K562 (cell line): ENCODE results near the gene ZFP36. TPM values are rescaled to one million over a fixed set of nuclear protein-coding genes. Genes with fewer than 3 reads are reported as not detected.
A peak's percentile ranks its signal among the peaks of the same experiment; 100 is the strongest.

ENCODE experiments used
- BHLHE40 ChIP-seq: IDR thresholded peaks from 2 replicates; pipeline ENCODE4 v1.6.1; 2011; ENCODE audit warnings: low read length, improper control_type of control experiment
- DIDO1 ChIP-seq: fragments of 450-650 bp; IDR thresholded peaks from 2 replicates; pipeline ENCODE4 v1.6.1; 2016; ENCODE audit warnings: low read depth, missing biosample characterization, missing genetic modification characterization
- DMBX1 ChIP-seq: fragments of 250-450 bp; sonication (Bioruptor Pico); IDR thresholded peaks from 2 replicates; pipeline ENCODE4 v1.8.0; 2022; ENCODE audit warnings: inconsistent platforms, mild to moderate bottlenecking, moderate library complexity, borderline replicate concordance
- EGR1 ChIP-seq: fragments of 450-650 bp; conservative IDR thresholded peaks from 2 replicates; pipeline ENCODE4 v1.6.1; 2017; ENCODE audit warnings: mild to moderate bottlenecking
- GABPB1 ChIP-seq: sonication (generic); formaldehyde crosslinking; IDR thresholded peaks from 2 replicates; pipeline ENCODE4 v1.8.0; 2022; ENCODE audit warnings: mild to moderate bottlenecking, missing genetic modification reagents
- HNRNPH1 ChIP-seq: fragments of 200-400 bp; formaldehyde crosslinking; optimal IDR thresholded peaks from 2 replicates; pipeline ENCODE3; 2017; ENCODE audit warnings: low read depth, mild to moderate bottlenecking, low read length, moderate library complexity
- JUN ChIP-seq, 2 experiments: sonication (generic) in 1 of 2; formaldehyde crosslinking in 1 of 2; IDR thresholded peaks; 2 replicates each; pipeline versions ENCODE4 v1.6.1 to v1.8.0; 2012 to 2022; ENCODE audit warnings: borderline replicate concordance in 2 of 2, mild to moderate bottlenecking in 2 of 2, improper control_type of control experiment in 1 of 2, low read depth in 1 of 2, low read length in 1 of 2, missing genetic modification reagents in 1 of 2
- KLF1 ChIP-seq: fragments of 450-650 bp; IDR thresholded peaks from 2 replicates; pipeline ENCODE4 v1.6.1; 2016; ENCODE audit warnings: missing genetic modification characterization, missing compliant biosample characterization
- NFIX ChIP-seq: fragments of 250-450 bp; sonication (Bioruptor Pico); IDR thresholded peaks from 2 replicates; pipeline ENCODE4 v1.4.0; 2020; ENCODE audit warnings: low read depth, mild to moderate bottlenecking, moderate library complexity
- RNF2 ChIP-seq: sonication (generic); IDR thresholded peaks from 2 replicates; pipeline ENCODE4 v1.6.1; 2016
- SMC3 ChIP-seq: conservative IDR thresholded peaks from 2 replicates; pipeline ENCODE4 v1.6.1; 2011; ENCODE audit warnings: low read depth, low read length, improper control_type of control experiment; ENCODE audit not compliant: insufficient read depth
- SRF ChIP-seq, 2 experiments: fragments of 250-450, 450-650 bp in 1 of 2; sonication (Bioruptor Pico) in 1 of 2; sonication (generic) in 1 of 2; formaldehyde crosslinking; IDR thresholded peaks; 2 replicates each; pipeline versions ENCODE4 v1.5.0 to v1.5.1; 2020 to 2022; ENCODE audit warnings: mild to moderate bottlenecking in 1 of 2, missing genetic modification reagents in 1 of 2
- TRIM28 ChIP-seq: fragments of 450-650 bp; IDR thresholded peaks from 2 replicates; pipeline ENCODE4 v1.6.1; 2017
- ZNF23 ChIP-seq: fragments of 250-450 bp; sonication (Bioruptor Pico); IDR thresholded peaks from 2 replicates; pipeline ENCODE4 v1.4.0; 2020; ENCODE audit warnings: mild to moderate bottlenecking
- ZNF384 ChIP-seq: IDR thresholded peaks from 2 replicates; pipeline ENCODE4 v1.6.1; 2012; ENCODE audit warnings: low read depth, low read length, improper control_type of control experiment
- ZNF707 ChIP-seq: fragments of 250-450 bp; sonication (Bioruptor Pico); conservative IDR thresholded peaks from 2 replicates; pipeline ENCODE4 v1.8.0; 2022; ENCODE audit warnings: inconsistent platforms, mild to moderate bottlenecking, moderate library complexity
- polyA plus RNA-seq, 8 experiments: library from polyadenylated mRNA; depleted of rRNA in 4 of 8; stranded (reverse) in 5 of 8; unstranded in 3 of 8; fragments of >200 nt; fragmentation: Nextera tagmentation in 2 of 8; fragmentation: Illumina TruSeq in 1 of 8; extraction: Ambion mirVana in 2 of 8; extraction: Trizol in 1 of 8; gene quantifications; 2 replicates each; pipeline versions ENCODE4 v1.2.1 to v1.2.3, GENCODE V29; 2011 to 2014; ENCODE audit warnings: inconsistent platforms in 1 of 8, missing spikeins in 1 of 8
- total RNA-seq, 7 experiments: library from RNA; depleted of rRNA in 6 of 7; stranded (reverse); fragments of >200 nt in 6 of 7; fragmentation: Illumina TruSeq in 2 of 7; extraction: Trizol in 2 of 7; gene quantifications; 2 replicates each; pipeline versions ENCODE4 v1.2.1 to v1.2.3, GENCODE V29; 2011 to 2021; ENCODE audit warnings: low replicate concordance in 1 of 7
- TF ChIP-seq, protein P1 (sequence below): fragments of 200-400 bp; formaldehyde crosslinking; IDR thresholded peaks from 2 replicates; pipeline ENCODE4 v1.6.1; 2017; ENCODE audit warnings: mild to moderate bottlenecking, low read depth, low read length, moderate library complexity
- TF ChIP-seq, protein P2 (sequence below): IDR thresholded peaks from 2 replicates; pipeline ENCODE4 v1.6.1; 2014; ENCODE audit warnings: antibody characterized with exemption
- TF ChIP-seq, protein P3 (sequence below): sonication (generic); formaldehyde crosslinking; IDR thresholded peaks from 2 replicates; pipeline ENCODE4 v1.8.1; 2023; ENCODE audit warnings: mild to moderate bottlenecking, missing genetic modification reagents
- TF ChIP-seq, protein P4 (sequence below): fragments of 450-650 bp; IDR thresholded peaks from 2 replicates; pipeline ENCODE4 v1.7.0; 2016; ENCODE audit warnings: borderline replicate concordance

ZFP36 gene
- total and polyA plus RNA-seq, 9 of the 15 experiments (the other 6 are each of a cell fraction or from before 2014, with no cell fraction given), result 1.0 to 20.1 (median 3.5) TPM

DNA sequence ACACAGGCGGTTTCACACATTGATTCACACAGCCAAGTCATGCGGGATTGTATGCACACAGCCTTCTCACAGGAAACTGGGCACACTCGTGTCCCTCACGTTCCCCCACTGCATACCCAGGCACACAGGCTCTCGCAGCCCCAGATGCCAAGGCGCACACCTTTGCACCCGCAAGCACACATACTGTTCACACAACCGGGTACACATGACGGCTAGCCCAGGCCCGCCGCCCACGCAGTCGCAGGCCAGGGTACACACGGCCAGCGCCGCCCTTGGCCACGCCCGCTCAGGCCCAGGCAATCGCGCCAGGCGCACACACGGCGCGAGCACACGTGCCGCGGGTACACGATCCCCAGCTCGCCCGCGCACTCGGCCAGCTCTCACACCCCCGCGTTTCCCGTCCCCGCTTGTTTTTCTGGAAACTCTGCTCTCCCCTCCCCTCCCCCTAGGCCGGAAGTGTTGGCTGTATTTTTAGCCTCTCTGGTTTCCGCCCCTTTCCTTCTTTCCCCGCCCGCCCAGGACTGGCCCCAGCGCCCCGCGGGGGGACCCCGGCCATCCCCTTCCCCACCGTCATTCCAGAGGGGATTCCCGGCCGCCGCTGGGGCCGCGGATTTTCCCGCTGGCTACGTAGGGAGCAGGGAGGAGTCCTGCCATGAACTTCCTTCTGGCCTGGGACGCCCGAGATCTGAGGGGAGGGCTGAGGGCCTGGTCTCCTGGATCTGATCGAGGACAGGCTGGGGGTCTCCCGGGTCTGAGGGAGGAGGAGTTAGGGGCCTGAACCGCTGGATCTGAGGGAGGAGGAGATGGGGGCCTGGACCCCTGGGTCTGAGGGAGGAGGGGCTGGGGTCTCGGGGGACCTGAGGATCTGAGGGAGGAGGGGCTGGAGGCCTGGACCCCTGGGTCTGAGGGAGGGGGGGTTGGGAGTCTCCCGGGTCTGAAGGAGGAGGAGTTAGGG, 4.0 kb upstream of the ZFP36 start (continued):
- TF ChIP-seq, protein P1, sequence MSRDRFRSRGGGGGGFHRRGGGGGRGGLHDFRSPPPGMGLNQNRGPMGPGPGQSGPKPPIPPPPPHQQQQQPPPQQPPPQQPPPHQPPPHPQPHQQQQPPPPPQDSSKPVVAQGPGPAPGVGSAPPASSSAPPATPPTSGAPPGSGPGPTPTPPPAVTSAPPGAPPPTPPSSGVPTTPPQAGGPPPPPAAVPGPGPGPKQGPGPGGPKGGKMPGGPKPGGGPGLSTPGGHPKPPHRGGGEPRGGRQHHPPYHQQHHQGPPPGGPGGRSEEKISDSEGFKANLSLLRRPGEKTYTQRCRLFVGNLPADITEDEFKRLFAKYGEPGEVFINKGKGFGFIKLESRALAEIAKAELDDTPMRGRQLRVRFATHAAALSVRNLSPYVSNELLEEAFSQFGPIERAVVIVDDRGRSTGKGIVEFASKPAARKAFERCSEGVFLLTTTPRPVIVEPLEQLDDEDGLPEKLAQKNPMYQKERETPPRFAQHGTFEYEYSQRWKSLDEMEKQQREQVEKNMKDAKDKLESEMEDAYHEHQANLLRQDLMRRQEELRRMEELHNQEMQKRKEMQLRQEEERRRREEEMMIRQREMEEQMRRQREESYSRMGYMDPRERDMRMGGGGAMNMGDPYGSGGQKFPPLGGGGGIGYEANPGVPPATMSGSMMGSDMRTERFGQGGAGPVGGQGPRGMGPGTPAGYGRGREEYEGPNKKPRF, result no peak
- peak; percentile 98 for TF ChIP-seq BHLHE40
- TF ChIP-seq RNF2, result peak; percentile 91
- peak; percentile 100 for TF ChIP-seq EGR1
- peak; percentile 39; the same call in 1 of the 2 replicates for TF ChIP-seq JUN (IDR thresholded peaks at IDR 0.05; ENCODE audit: borderline replicate concordance, low read depth, low read length)
- no peak; the same call in 1 of the 2 replicates for TF ChIP-seq JUN (CRISPR knock-in tag; IDR thresholded peaks at IDR 0.05; ENCODE audit: borderline replicate concordance)
- TF ChIP-seq, protein P2, sequence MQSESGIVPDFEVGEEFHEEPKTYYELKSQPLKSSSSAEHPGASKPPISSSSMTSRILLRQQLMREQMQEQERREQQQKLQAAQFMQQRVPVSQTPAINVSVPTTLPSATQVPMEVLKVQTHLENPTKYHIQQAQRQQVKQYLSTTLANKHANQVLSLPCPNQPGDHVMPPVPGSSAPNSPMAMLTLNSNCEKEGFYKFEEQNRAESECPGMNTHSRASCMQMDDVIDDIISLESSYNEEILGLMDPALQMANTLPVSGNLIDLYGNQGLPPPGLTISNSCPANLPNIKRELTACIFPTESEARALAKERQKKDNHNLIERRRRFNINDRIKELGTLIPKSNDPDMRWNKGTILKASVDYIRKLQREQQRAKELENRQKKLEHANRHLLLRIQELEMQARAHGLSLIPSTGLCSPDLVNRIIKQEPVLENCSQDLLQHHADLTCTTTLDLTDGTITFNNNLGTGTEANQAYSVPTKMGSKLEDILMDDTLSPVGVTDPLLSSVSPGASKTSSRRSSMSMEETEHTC, result peak; percentile 63; the same call in 1 of the 2 replicates
- no peak for TF ChIP-seq SRF (CRISPR knock-in tag; IDR thresholded peaks at IDR 0.05)
- TF ChIP-seq GABPB1 (CRISPR knock-in tag), result peak; percentile 85
- TF ChIP-seq ZNF707, result no peak
- TF ChIP-seq, protein P3, sequence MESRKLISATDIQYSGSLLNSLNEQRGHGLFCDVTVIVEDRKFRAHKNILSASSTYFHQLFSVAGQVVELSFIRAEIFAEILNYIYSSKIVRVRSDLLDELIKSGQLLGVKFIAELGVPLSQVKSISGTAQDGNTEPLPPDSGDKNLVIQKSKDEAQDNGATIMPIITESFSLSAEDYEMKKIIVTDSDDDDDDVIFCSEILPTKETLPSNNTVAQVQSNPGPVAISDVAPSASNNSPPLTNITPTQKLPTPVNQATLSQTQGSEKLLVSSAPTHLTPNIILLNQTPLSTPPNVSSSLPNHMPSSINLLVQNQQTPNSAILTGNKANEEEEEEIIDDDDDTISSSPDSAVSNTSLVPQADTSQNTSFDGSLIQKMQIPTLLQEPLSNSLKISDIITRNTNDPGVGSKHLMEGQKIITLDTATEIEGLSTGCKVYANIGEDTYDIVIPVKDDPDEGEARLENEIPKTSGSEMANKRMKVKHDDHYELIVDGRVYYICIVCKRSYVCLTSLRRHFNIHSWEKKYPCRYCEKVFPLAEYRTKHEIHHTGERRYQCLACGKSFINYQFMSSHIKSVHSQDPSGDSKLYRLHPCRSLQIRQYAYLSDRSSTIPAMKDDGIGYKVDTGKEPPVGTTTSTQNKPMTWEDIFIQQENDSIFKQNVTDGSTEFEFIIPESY (CRISPR knock-in tag), result peak; percentile 44
- no peak for TF ChIP-seq ZNF23 (CRISPR knock-in tag)
- TF ChIP-seq ZNF384, result no peak
- TF ChIP-seq, protein P4, sequence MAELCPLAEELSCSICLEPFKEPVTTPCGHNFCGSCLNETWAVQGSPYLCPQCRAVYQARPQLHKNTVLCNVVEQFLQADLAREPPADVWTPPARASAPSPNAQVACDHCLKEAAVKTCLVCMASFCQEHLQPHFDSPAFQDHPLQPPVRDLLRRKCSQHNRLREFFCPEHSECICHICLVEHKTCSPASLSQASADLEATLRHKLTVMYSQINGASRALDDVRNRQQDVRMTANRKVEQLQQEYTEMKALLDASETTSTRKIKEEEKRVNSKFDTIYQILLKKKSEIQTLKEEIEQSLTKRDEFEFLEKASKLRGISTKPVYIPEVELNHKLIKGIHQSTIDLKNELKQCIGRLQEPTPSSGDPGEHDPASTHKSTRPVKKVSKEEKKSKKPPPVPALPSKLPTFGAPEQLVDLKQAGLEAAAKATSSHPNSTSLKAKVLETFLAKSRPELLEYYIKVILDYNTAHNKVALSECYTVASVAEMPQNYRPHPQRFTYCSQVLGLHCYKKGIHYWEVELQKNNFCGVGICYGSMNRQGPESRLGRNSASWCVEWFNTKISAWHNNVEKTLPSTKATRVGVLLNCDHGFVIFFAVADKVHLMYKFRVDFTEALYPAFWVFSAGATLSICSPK, result no peak
- TF ChIP-seq DIDO1 (tag), result no peak
- TF ChIP-seq KLF1 (tag), result 0 out of 2 replicates have a peak, but pooled peaks have one; percentile 49
- TF ChIP-seq TRIM28, result no peak
- no peak for TF ChIP-seq NFIX (CRISPR knock-in tag)
- no peak for TF ChIP-seq HNRNPH1
- 0 out of 2 replicates have a peak, but pooled peaks have one; percentile 9 for TF ChIP-seq SMC3
- no peak for TF ChIP-seq DMBX1 (CRISPR knock-in tag)
